ENCODE data around the gene PTBP1.

PTBP1 gene

GRCh38 chr19:754530-754929 is 42.7 kb upstream of the PTBP1 start:
- TF ChIP-seq, protein P1, sequence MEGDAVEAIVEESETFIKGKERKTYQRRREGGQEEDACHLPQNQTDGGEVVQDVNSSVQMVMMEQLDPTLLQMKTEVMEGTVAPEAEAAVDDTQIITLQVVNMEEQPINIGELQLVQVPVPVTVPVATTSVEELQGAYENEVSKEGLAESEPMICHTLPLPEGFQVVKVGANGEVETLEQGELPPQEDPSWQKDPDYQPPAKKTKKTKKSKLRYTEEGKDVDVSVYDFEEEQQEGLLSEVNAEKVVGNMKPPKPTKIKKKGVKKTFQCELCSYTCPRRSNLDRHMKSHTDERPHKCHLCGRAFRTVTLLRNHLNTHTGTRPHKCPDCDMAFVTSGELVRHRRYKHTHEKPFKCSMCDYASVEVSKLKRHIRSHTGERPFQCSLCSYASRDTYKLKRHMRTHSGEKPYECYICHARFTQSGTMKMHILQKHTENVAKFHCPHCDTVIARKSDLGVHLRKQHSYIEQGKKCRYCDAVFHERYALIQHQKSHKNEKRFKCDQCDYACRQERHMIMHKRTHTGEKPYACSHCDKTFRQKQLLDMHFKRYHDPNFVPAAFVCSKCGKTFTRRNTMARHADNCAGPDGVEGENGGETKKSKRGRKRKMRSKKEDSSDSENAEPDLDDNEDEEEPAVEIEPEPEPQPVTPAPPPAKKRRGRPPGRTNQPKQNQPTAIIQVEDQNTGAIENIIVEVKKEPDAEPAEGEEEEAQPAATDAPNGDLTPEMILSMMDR (conservative IDR thresholded peaks at IDR 0.05): no peak
- H3K27ac ChIP-seq: no peak overlapping the region

GRCh38 chr19:755063-755462 is 42.2 kb upstream of the PTBP1 start:
- TF ChIP-seq, protein P1 (conservative IDR thresholded peaks at IDR 0.05): no peak
- no peak for TF ChIP-seq ZFX (IDR thresholded peaks at IDR 0.05)
- H3K27ac ChIP-seq: no peak overlapping the region

DNA sequence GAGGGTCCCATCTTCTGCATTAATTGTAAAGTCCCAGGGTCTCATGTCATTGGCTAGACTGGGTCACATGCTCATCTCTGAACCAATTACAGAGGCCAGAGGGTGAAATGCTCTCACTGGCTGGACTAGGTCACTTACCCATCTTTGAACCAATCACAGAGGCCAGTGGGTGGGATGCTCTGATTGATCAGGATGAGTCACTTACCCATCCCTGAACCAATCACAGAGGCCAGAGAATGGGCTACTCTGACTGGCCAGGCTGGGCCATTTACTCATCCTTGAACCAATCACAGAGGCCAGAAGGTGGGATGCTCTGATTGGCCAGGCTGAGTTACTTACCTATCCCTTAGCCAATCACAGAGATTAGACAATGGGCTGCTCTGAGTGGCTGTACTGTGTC is 41.0 kb upstream of the PTBP1 start:
- TF ChIP-seq, protein P1 (conservative IDR thresholded peaks at IDR 0.05): no peak
- TF ChIP-seq ZFX (IDR thresholded peaks at IDR 0.05): no peak
- no peak overlapping the region for H3K27ac ChIP-seq

GRCh38 chr19:756821-757688 is 40.2 kb upstream of the PTBP1 start:
- no peak overlapping the region for H3K27ac ChIP-seq
- no peak for TF ChIP-seq ZFX (IDR thresholded peaks at IDR 0.05)
- TF ChIP-seq, protein P1 (conservative IDR thresholded peaks at IDR 0.05): no peak

- no peak overlapping the region for H3K27ac ChIP-seq
- TF ChIP-seq, protein P1 (conservative IDR thresholded peaks at IDR 0.05): no peak
- TF ChIP-seq ZFX (IDR thresholded peaks at IDR 0.05): no peak
Observed at GRCh38 chr19:757811-758668, 39.2 kb upstream of the PTBP1 start.

DNA sequence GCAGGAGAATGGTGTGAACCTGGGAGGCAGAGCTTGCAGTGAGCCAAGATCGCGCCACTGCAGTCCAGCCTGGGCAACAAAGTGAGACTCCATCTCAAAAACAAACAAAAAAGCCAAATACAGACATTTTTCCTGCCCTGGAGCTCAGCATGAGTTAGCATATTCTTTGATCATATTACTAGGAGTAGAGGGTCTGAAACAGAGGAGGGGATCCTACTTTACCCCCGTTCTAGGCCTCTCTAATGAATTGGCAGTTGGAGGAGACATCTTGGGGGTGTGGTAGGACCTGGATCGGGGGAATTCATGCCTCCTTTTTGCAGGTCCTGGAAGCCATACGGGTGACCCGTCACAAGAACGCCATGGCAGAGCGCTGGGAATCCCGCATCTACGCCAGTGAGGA is 34.1 kb upstream of the PTBP1 start:
- H3K27ac ChIP-seq: no peak overlapping the region
- TF ChIP-seq ZFX (IDR thresholded peaks at IDR 0.05): no peak
- TF ChIP-seq, protein P1 (conservative IDR thresholded peaks at IDR 0.05): no peak

DNA sequence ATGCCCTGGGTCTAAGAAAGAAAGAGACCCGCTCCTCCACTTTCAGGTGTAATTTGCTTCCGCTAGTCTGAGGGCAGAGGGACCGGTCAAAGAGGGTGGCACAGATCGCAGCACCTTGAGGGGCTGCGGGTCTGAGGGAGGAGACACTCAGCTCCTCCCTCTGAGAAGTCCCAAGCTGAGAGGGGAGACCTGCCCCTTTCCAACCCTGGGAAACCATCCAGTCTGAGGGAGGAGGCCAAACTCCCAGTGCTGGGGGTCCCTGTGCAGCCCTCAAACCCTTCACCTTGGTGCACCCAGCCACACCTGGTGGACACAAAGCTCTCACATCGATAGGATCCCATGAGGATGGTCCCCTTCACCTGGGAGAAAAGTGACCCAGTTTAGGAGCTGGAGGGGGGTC is 33.4 kb upstream of the PTBP1 start:
- no peak overlapping the region for H3K27ac ChIP-seq
- no peak for TF ChIP-seq ZFX (IDR thresholded peaks at IDR 0.05)
- TF ChIP-seq, protein P1 (conservative IDR thresholded peaks at IDR 0.05): no peak

All from C4-2B (cell line).